A204.1 (cell line): ENCODE measurements around the gene GINS1.

Experiments used
- FAIRE-seq: peaks from 2 replicates; lab custom pipeline; 2012; peaks lifted over from hg19 to GRCh38; lab: Jason Lieb, UNC

GINS1 gene

GRCh38 chr20:25494506-25495188, 87.2 kb downstream of the GINS1 start:
- FAIRE-seq = no peak

DNA sequence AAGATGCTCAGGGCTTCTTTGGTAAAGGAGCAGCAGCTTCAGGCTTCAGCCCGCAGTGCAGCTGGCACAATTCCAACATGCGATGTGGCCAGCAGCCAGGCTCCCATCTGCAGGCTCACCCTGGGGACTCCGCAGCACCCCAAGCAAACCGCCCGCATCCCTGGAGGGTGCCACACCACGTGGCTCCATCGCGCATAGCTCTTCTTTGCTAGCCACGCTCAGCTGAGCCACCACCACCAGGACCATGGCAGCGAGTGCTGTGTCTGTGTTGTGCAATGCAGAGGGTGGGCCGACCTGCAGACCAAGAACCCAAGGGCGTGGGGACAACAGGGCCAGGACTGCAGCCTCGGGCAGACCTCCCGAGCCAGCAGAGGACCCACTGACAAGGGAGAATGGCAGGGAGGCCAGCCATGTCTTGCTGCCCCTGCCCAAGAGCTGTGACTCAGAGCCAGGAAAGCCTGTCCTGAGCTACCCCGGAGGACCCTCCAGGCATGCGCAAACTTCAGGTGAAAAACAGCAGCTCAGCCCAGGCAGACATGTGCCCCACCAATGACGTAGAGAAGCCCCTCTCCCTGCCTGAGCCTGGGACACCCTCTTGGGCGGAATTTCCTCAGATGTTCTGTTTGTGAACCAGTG, 87.8 kb downstream of the GINS1 start:
- no peak for FAIRE-seq

DNA sequence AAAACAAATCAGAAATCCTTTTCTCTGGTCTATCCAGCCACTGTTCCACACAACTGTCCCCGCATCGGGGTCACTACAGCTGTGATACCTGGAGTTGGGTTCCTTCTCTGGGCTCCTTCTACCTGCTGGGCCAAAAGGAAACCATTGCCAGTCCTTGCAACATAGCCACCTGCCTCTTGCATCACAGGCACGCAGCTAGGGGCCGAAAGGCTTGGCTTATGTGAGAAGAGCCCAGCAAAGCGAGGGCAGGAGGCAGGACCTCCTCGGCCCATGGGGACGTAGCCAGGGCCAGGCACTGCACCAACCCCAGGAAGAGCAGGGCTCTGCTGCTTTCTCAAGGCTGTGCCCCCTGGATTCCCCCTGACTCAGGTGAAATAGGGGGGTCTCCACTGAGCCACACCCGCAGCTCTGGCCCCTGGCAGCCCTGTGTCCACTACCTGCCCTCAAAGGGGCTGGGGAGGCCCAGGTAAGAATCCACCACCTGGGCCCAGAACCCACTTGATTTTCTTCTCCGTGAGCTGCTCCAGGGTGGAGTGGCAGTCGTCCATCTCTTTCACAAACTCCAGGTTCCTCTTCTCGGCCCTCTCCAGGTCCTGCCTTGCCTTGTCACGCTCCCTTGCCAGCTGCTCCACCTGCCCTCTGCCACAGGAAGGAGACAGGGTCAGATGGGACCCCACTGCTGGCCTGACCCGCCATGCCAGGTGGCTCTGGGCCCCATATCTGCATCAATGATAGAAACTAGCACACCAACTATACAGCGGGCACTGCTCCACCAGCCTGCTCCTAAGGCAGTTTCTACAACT, 88.9 kb downstream of the GINS1 start:
- FAIRE-seq = no peak

DNA sequence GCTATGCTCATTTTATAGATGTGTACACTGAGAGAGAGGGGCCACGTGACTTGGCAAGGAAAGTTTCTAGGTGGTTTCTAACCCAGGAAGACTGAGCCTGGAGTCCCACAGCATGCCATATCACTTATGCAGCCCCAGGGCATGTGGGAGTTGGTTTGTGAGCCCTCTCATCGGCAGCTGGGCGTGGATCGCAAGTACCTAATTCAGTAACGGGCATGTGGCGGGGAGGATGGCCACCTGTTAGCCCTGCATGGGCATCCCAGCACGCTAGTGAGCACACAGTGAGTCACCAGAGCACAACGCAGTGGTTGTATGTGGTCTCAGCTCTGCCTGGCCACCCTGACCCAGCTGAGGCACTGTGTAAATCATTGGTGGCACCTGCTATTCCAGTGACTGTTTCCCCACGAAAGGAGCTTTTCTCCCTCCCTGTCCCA, 89.5 kb downstream of the GINS1 start:
- no peak for FAIRE-seq

DNA sequence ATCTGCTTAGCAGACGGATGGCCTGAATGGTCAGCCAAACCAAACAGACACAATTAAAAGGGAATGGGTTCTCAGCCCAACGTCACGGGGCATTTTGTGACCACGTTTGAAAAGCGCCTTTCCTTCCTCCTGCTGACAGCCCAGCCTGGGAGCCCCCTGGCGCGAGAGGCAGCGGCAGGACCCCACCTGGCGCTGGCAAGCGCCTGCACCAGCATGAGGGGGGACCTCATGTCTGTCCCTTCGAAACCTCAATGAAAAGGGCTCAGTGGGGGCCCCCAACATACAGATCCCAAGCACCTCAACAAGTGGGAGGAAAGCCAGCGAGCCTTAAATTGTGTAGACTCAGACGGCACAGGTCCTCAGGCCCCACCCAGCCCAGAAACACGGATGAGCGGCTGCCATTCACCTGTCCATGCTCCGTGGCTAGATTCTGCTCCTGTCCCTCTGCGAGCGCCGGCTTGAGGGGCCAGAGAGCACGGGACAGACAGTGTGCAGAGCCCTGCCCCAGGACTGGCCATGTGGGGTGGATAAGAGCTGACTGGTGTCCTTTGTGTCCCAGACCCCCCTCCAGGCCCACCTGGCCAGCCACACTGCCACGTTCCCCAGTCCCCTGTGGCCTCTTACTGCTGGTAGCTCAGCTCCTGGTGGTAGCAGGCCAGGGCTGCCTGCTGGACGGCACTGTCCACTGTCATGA, 90.3 kb downstream of the GINS1 start:
- no peak for FAIRE-seq
